ENCODE measurements around the gene SYNE1. TPM values are rescaled to one million over a fixed set of nuclear protein-coding genes. Genes with fewer than 3 reads are reported as not detected.

Gene SYNE1
- total and polyA plus RNA-seq, 4 donors: 10.2 to 105 (median 24.5) TPM

- no peak overlapping the region for H3K27ac ChIP-seq (ENCODE audit: low read depth in 1 of 2, low read length in 2 of 2)
- H3K9me3 ChIP-seq (ENCODE audit: control insufficient read depth in 4 of 4, low read length in 3 of 4): no peaks in the 10 kb centered on the region
- no peak overlapping the region for H3K9ac ChIP-seq (ENCODE audit: low read depth in 1 of 2, low read length in 2 of 2)
- H3K4me3 ChIP-seq (ENCODE audit: low read depth in 1 of 3, low read length in 3 of 3): no peak overlapping the region
- TF ChIP-seq, protein P1, sequence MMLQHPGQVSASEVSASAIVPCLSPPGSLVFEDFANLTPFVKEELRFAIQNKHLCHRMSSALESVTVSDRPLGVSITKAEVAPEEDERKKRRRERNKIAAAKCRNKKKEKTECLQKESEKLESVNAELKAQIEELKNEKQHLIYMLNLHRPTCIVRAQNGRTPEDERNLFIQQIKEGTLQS (IDR thresholded peaks at IDR 0.05): no peak
- no peak for TF ChIP-seq ZBTB33 (IDR thresholded peaks at IDR 0.05)
- no peak for TF ChIP-seq FOXA1 (IDR thresholded peaks at IDR 0.05)
- TF ChIP-seq, protein P2, sequence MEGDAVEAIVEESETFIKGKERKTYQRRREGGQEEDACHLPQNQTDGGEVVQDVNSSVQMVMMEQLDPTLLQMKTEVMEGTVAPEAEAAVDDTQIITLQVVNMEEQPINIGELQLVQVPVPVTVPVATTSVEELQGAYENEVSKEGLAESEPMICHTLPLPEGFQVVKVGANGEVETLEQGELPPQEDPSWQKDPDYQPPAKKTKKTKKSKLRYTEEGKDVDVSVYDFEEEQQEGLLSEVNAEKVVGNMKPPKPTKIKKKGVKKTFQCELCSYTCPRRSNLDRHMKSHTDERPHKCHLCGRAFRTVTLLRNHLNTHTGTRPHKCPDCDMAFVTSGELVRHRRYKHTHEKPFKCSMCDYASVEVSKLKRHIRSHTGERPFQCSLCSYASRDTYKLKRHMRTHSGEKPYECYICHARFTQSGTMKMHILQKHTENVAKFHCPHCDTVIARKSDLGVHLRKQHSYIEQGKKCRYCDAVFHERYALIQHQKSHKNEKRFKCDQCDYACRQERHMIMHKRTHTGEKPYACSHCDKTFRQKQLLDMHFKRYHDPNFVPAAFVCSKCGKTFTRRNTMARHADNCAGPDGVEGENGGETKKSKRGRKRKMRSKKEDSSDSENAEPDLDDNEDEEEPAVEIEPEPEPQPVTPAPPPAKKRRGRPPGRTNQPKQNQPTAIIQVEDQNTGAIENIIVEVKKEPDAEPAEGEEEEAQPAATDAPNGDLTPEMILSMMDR (IDR thresholded peaks at IDR 0.05; ENCODE audit: low read depth, low read length, missing input control): no peak
- no peak for TF ChIP-seq YY1 (IDR thresholded peaks at IDR 0.05)
- no peak for TF ChIP-seq SP1 (IDR thresholded peaks at IDR 0.05)
- no peak for TF ChIP-seq FOXA2 (IDR thresholded peaks at IDR 0.05)
- no peak for TF ChIP-seq NR2F2 (IDR thresholded peaks at IDR 0.05)
- no peak for TF ChIP-seq TAF1 (conservative IDR thresholded peaks at IDR 0.05)
- TF ChIP-seq EGR1 (IDR thresholded peaks at IDR 0.05; ENCODE audit: low read depth in 2 of 2): no peak
- TF ChIP-seq RAD21 (IDR thresholded peaks at IDR 0.05): no peak
- TF ChIP-seq GABPA (IDR thresholded peaks at IDR 0.05 in 1 of 2, conservative IDR thresholded peaks at IDR 0.05 in 1 of 2): no peak
- no peak for TF ChIP-seq RXRA (IDR thresholded peaks at IDR 0.05)
- H3K27me3 ChIP-seq (ENCODE audit: control insufficient read depth in 4 of 4, insufficient read depth in 4 of 4, low read length in 3 of 4): no peaks in the 10 kb centered on the region
- peaks cover 3 to 30% (median 20%) of the 10 kb centered on the region in 4 donors for H3K36me3 ChIP-seq (ENCODE audit: control insufficient read depth in 4 of 4, insufficient read depth in 3 of 4, low read depth in 1 of 4, low read length in 3 of 4)
- DNase-seq (ENCODE audit: low spot score): no peak
- H3K4me1 ChIP-seq (ENCODE audit: control insufficient read depth in 4 of 4, insufficient read depth in 4 of 4, low read length in 3 of 4): no peaks in the 10 kb centered on the region
These were observed 475.7 kb downstream of the SYNE1 start for GRCh38 chr6:152161501-152161900.

GRCh38 chr6:152160346-152160745 lies 476.8 kb downstream of the SYNE1 start:
- Histone ChIP-seq H3K9me3 (ENCODE audit: control insufficient read depth in 4 of 4, low read length in 3 of 4) (no peaks in the 10 kb centered on the region), H3K4me3 (ENCODE audit: low read depth in 1 of 3, low read length in 3 of 3) (no peak overlapping the region), H3K27me3 (ENCODE audit: control insufficient read depth in 4 of 4, insufficient read depth in 4 of 4, low read length in 3 of 4) (no peaks in the 10 kb centered on the region), H3K4me1 (ENCODE audit: control insufficient read depth in 4 of 4, insufficient read depth in 4 of 4, low read length in 3 of 4) (no peaks in the 10 kb centered on the region), H3K9ac (ENCODE audit: low read depth in 1 of 2, low read length in 2 of 2) (no peak overlapping the region), H3K27ac (ENCODE audit: low read depth in 1 of 2, low read length in 2 of 2) (no peak overlapping the region), H3K36me3 (ENCODE audit: control insufficient read depth in 4 of 4, insufficient read depth in 3 of 4, low read depth in 1 of 4, low read length in 3 of 4) (peaks cover 3 to 35% (median 26%) of the 10 kb centered on the region in 4 donors)
- no peak for TF ChIP-seq JUND (IDR thresholded peaks at IDR 0.05)
- no peak for TF ChIP-seq SP1 (IDR thresholded peaks at IDR 0.05)
- TF ChIP-seq YY1 (IDR thresholded peaks at IDR 0.05): no peak
- TF ChIP-seq HNF4A (conservative IDR thresholded peaks at IDR 0.05): no peak
- TF ChIP-seq RAD21 (IDR thresholded peaks at IDR 0.05): no peak
- no peak for TF ChIP-seq RXRA (IDR thresholded peaks at IDR 0.05)
- TF ChIP-seq NR2F2 (IDR thresholded peaks at IDR 0.05): no peak
- TF ChIP-seq TAF1 (conservative IDR thresholded peaks at IDR 0.05): no peak
- TF ChIP-seq, protein P2 (IDR thresholded peaks at IDR 0.05; ENCODE audit: low read depth, low read length, missing input control): no peak
- TF ChIP-seq REST (IDR thresholded peaks at IDR 0.05): no peak
- no peak for TF ChIP-seq FOXA1 (IDR thresholded peaks at IDR 0.05)
- no peak for TF ChIP-seq ZBTB33 (IDR thresholded peaks at IDR 0.05)
- no peak for DNase-seq (ENCODE audit: low spot score)
- WGBS: 88% methylated on average over 3 of the region's 3 CpGs
